ENCODE results near the gene IER3.

The IER3 gene

DNA sequence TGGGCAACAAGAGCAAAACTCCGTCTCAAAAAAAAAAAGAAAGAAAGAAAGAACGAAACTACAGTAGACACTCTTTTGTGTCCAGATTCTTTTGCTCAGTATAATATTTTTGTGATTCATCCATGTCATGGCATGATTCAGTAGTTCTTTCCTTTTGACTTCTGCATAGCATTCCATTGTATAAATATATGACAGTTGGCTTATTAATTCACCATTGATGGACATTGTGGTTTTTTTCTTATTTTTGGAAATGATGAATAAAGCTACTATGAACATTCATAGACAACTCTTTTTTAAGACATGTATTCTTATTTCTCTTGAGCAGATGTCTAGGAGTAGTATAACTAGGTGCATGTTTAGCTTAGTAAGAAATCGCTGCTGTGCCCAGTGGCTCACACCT, 10.3 kb upstream of the IER3 start:
- DNase-seq (ENCODE audit: low spot score), result no peak
- in situ Hi-C loops (cut with MboI; ENCODE audit: low pct_unique_long_range_greater_than_20kb, low sequenced_read_pairs, unreplicated experiment), result no loop called here
- TF ChIP-seq, protein P1, sequence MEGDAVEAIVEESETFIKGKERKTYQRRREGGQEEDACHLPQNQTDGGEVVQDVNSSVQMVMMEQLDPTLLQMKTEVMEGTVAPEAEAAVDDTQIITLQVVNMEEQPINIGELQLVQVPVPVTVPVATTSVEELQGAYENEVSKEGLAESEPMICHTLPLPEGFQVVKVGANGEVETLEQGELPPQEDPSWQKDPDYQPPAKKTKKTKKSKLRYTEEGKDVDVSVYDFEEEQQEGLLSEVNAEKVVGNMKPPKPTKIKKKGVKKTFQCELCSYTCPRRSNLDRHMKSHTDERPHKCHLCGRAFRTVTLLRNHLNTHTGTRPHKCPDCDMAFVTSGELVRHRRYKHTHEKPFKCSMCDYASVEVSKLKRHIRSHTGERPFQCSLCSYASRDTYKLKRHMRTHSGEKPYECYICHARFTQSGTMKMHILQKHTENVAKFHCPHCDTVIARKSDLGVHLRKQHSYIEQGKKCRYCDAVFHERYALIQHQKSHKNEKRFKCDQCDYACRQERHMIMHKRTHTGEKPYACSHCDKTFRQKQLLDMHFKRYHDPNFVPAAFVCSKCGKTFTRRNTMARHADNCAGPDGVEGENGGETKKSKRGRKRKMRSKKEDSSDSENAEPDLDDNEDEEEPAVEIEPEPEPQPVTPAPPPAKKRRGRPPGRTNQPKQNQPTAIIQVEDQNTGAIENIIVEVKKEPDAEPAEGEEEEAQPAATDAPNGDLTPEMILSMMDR (IDR thresholded peaks at IDR 0.05; ENCODE audit: extremely low read depth, insufficient read depth, missing control alignments), result no peak

DNA sequence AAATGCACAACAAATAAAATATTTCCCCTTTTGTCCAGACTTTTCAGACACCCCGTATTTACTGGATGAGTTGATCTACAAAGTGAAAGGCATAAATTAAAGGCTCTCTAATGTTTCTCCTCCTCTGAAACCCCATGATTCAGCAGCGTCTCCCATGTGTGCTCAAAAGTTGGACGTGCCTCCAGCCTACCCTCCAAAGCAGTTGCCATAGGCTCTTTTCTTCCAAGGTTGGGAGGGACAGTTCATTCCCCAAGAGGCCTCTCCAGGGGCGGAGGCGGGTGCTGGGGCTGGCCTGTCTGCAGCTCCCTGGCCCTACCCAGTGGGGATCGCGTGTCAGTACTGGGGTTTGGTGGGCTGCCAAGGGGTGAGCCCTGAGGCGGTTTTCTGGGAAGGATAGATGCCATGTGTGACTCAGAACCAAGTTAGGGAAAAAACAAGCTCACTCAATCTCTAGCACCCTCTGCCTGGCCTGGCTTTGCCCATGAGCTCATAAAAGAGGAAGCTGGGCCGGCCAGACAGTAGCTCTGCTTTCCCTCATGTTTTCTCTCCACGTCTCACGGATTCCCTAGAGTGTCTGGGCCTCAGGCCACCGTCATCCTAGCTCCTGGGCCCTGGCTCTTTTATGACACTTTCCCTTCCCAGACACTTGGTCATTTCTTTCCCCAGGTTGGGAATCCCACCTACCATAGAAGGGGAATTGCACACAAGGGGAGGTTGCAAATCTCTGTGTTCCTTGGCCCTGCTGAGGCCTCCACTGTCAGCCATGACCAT, 8.0 kb upstream of the IER3 start:
- no peak for DNase-seq (ENCODE audit: low spot score)
- TF ChIP-seq, protein P1 (IDR thresholded peaks at IDR 0.05; ENCODE audit: extremely low read depth, insufficient read depth, missing control alignments), result no peak
- in situ Hi-C loops (cut with MboI; ENCODE audit: low pct_unique_long_range_greater_than_20kb, low sequenced_read_pairs, unreplicated experiment), result no loop called here

DNA sequence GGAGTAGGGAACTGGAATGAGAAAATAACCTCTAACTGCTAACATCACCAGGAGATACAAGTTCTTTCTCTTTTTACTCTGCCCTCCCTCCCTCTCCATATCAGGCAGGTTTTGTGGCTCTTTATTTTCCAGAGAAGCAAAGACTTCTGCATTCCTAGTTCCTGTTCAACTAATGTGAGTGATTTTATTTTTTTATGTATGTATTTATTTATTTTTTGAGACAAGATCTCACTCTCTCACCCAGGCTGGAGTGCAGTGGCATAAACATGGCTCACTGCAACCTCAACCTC, 6.0 kb upstream of the IER3 start:
- TF ChIP-seq, protein P1 (IDR thresholded peaks at IDR 0.05; ENCODE audit: extremely low read depth, insufficient read depth, missing control alignments), result no peak
- in situ Hi-C loops (cut with MboI; ENCODE audit: low pct_unique_long_range_greater_than_20kb, low sequenced_read_pairs, unreplicated experiment), result no loop called here
- DNase-seq (ENCODE audit: low spot score), result no peak

DNA sequence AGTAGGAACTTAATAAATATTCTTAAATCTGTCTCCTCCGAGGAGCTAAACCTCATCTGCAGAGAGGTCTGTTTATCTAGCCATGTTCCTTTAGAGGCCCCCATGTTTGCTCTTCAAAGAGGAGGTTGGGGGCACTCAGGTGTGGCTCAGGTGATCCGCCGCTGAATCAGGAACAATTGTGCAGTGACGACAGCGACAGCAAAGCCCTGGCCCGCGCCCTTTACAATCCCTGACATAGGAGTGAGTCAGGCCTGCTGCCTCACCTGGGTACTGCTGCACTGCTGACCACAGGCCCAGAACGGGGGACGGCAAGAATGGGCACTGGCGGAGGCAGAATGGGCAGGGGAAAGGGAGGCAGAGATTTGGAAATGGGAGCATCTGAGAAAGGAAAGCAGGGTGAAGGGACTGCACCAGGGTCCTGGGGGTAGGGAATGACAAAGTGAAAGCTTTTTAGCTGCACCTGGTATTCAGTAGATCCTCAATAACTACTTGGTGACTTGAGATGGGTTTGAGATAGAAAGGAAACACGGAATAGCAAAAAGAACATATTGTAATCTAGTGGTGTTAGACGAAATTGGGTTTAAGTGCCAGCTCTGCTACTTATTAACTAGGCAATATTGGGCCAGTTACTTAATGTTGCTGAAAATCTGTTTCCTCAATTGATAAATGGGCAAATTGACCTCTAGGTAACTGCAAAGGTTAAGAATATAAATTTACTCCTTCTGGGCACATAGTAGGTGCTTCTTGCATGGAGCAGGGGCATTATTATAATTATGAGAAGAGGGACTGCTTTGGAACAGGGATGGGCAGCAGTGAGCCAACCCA, 5.4 kb upstream of the IER3 start:
- in situ Hi-C loops (cut with MboI; ENCODE audit: low pct_unique_long_range_greater_than_20kb, low sequenced_read_pairs, unreplicated experiment), result loop anchor here (10.0 kb wide), 1 partner anchor 65 kb away; no protein-coding TSS in a partner anchor
- no peak for DNase-seq (ENCODE audit: low spot score)
- TF ChIP-seq, protein P1 (IDR thresholded peaks at IDR 0.05; ENCODE audit: extremely low read depth, insufficient read depth, missing control alignments), result no peak

DNA sequence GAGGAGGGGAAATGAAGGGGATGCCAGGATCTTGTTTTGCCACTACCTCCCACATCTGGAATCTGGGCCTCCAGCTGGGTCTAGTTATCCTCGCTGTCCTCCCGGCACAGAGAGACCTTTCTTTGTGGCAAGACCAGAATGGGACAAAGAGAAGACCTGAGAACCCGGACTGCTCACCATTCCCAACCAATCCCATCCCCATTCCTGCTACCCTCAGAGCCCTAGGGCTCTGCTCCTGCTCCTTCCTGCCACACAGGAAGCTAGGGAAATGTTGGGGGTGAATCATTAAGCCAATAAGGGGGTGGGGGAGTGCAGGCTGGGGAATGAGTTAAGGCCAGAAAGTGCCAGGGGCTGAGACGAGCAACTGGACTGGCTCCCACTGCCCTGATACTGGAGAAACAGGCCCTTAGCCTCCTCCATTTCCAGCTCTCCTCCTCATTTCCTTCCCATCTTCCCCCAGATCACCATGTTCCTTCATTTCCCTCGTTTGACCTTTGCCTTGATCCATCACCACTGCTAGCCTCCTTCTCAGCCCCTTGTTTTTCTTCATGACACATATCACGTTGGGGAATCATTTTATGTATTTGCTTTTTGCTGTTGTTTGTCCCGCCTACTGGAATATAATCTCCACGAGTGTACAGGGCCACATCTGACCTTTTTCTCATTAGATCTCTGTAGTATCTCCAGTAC, 4.6 kb upstream of the IER3 start:
- DNase-seq (ENCODE audit: low spot score), result no peak
- in situ Hi-C loops (cut with MboI; ENCODE audit: low pct_unique_long_range_greater_than_20kb, low sequenced_read_pairs, unreplicated experiment), result loop anchor here (10.0 kb wide), 1 partner anchor 66 kb away; no protein-coding TSS in a partner anchor
- TF ChIP-seq, protein P1 (IDR thresholded peaks at IDR 0.05; ENCODE audit: extremely low read depth, insufficient read depth, missing control alignments), result no peak

All from GM13977 (cell line).